IPS-NIHi11 (cell line): Measurements from ENCODE around the gene TOP3A.

Experiments used
- DNase-seq: peaks from one replicate; pipeline ENCODE4 v3.0.0; 2012; ENCODE audit warnings: mixed read lengths, low spot score

Gene TOP3A

GRCh38 chr17:18231164-18231563, 83.6 kb downstream of the TOP3A start:
- DNase-seq: no peak

- no peak for DNase-seq
Observed at GRCh38 chr17:18230288-18231141, 84.3 kb downstream of the TOP3A start.

DNA sequence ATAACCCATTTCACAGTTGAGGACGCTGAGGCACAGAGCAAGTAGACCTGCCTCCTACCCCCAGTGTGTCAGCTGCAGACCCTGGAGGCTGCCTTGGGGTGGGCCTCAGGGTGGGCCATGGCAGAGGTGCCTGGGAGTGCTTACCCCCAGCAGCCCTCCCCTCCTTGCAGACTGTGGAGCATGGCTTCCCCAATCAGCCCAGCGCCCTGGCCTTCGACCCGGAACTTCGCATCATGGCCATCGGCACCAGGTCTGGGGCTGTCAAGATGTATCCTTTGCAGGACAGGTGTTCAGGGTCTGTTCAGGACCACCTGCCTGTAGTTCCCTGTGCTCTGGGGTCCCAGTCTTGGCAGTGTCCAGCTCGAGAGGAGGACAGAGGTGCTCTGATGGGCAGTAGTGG, 85.0 kb downstream of the TOP3A start:
- DNase-seq: no peak

DNA sequence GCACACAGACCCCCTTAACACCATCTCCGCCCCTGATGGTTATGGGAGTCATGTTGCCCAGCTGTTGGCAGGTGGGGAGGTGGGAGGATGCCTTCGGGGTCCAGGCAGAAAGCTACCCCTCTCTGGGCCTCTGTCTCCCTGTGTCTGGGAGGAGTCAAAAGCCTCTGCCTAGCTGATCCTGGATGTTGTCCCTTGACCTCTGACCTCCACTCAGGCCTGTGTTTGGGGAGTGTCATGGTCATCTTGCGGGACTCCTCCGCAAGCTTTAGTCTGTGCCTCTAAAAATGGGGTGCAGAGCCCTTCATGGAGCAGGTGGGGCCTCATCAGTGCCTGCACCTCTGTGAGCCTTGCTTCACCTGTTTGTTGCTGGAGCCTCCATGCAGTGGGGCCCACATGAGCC, 85.5 kb downstream of the TOP3A start:
- no peak for DNase-seq

- no peak for DNase-seq
Observed at GRCh38 chr17:18228176-18228682, 86.6 kb downstream of the TOP3A start.

DNA sequence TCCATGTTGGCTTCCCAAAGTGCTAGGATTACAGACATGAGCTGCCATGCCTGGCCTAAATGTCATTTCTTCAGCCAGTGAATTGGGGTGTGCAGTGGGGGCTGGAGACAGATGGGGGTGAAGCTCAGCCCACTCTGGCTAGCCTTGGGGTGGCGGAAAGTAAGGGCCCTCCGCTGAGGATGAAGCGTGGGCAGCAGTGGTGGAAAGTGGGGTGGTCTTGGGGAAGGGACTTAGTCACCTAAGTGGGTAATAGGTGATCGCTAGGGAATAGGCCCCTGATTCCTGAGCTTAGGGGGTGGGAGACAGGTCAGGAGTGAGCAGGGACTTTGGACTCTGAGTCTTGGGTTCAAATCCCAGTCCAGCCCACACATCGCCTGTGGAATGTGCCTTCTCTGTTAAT, 87.2 kb downstream of the TOP3A start:
- DNase-seq: no peak

DNA sequence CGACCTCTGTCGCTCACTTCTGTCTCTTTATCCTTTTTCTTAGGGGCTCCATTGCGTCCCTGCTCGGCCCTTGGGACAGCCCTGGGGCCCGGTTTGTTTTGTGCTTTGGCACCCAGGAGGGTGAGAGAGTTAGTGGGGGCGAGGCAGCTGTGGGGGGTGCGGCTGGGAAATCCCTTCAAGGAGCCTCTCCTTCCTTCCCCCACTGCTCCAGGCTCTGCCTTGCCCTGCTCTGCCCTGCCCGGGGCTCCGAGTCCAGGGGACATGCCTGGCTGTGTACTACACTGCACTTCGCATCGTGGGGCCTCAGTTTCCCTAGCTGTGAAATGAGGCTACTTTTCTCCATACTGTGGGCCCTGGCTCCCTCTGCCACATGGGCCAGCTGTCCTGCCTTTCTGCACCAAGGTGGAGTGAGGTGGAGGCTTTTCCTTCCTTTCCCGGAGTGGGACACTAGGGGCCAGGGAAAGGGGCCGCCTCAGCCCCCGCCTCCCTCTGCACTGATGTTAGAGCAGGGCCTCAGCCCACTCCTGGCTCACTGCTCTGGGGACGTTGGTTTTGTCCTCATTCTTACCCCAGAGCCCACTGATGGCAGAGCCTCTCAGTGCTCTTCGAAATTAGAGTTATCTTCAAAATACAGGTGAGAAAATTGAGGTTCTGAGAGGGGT, 88.4 kb downstream of the TOP3A start:
- DNase-seq: no peak

GRCh38 chr17:18225642-18226283, 89.0 kb downstream of the TOP3A start:
- DNase-seq: no peak

- peak; percentile 99 for DNase-seq
Observed at GRCh38 chr17:18225121-18225641, 89.6 kb downstream of the TOP3A start, which contains the start of gene LLGL1. Gene LLGL1, plus strand, starts transcription at chr17:18225635. Its CDS starts 48 bp downstream, at chr17:18225683.

- peak; percentile 80 for DNase-seq
Observed at GRCh38 chr17:18224387-18225120, 90.2 kb downstream of the TOP3A start.

DNA sequence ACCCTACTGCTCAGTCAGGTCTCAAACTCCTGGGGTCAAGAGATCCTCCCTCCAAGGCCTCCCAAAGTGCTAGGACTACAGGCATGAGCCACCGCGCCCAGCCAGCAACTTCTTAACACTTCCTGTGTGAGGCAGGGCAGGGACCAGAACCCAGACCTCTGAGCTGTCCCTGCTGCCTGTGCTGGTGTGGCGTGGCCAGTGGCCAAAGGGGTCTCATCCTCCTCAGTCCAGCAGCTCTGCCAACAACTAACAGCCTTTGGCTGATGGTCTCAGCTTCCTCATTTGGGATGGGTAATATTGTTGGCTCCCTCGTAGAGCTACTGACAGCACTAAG, 90.8 kb downstream of the TOP3A start:
- DNase-seq: no peak
